Activated CD4-positive, alpha-beta T cell treated with anti-CD3 and anti-CD28 coated beads, Interleukin-2, amount 50 U/mL, for 1 hour (primary cell): ENCODE results near the gene SECISBP2L.
"Not testable (repeated sequence)": the region's sequence is repeated elsewhere in the genome, so short reads cannot be mapped to it uniquely, and the experiment has no call there.

Source experiments
- DNase-seq: peaks from one replicate; pipeline ENCODE4 v3.0.0-alpha.2; 2020

Gene SECISBP2L

GRCh38 chr15:48992545-48992944, 53.7 kb downstream of the SECISBP2L start:
- DNase-seq: no peak

- no peak for DNase-seq
Observed at GRCh38 chr15:48992096-48992495, 54.1 kb downstream of the SECISBP2L start.

GRCh38 chr15:48989170-48989569, 57.1 kb downstream of the SECISBP2L start:
- no peak for DNase-seq

GRCh38 chr15:48987142-48987541, 59.1 kb downstream of the SECISBP2L start:
- no peak for DNase-seq

GRCh38 chr15:48986240-48986639, 60.0 kb downstream of the SECISBP2L start:
- DNase-seq: no peak

GRCh38 chr15:48985516-48985915, 60.7 kb downstream of the SECISBP2L start:
- no peak for DNase-seq

DNA sequence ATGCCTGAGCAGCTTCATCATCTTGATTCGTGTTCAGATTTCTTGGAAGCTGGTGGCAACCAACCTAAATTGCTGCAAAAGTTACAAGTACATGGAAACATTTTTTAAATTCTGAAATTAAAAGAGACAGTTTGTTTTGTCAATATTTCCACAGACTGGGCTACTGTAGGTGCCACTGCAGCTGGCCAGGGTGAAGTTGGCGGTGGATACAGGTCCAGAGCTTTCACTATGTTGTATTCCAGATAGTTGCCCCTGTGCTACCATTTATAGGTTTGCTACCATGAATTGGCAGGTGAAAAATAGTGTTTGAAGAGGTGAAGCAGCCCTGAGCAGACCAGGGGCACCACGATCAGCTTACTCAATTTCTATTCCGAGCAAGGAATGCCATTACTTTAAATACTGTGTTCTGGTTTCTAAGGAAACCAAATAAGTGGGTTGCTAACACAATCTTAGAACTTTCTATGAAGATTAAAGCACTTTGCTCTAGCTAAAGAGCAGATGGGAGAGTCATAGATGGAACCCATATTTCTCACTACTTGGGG, 61.4 kb downstream of the SECISBP2L start:
- DNase-seq: no peak

GRCh38 chr15:48984021-48984710, 62.1 kb downstream of the SECISBP2L start:
- no peak for DNase-seq

- no peak for DNase-seq
Observed at GRCh38 chr15:48983300-48983699, 62.9 kb downstream of the SECISBP2L start.

DNA sequence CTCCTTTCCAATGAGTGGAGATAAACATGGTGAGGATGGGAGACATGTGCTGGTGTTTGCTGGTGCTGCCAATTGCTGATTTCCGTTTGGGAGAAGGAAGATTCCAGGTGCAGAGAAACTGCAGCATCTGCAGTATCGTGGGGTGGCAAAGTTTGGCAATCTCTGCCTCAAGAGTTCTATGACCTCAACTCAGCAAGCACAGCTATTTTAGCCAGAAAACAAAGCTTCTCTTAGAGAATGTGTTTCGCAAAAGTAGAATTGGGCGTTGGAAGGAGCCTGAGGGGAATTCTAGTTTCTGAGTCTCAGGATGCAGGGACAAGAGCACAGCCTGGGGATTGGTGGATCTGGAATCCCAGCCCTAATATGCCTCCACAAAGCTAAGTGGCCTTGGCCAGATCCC, 64.3 kb downstream of the SECISBP2L start:
- no peak for DNase-seq

DNA sequence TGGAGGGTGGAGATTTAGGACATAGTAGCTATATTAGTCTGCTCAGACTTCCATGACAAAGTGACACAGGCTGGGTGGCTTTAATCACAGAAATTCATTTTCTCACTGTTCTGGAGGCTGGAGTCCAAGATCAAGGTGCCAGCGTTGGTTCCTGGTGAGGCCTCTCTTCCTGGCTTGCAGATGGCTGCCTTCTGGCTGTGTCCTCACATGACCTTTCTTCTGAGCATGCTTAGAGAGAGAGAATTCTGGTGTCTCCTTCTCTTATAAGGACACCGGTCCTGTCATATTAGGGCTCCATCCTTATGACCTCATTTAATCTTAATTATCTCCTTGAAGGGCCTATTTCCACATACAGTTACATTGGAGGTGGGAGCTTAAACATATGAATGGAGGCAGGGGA, 67.6 kb downstream of the SECISBP2L start:
- DNase-seq: no peak

- no peak for DNase-seq
Observed at GRCh38 chr15:48976444-48977088, 69.7 kb downstream of the SECISBP2L start.

GRCh38 chr15:48975472-48976419, 70.5 kb downstream of the SECISBP2L start:
- DNase-seq: peak; percentile 64

DNA sequence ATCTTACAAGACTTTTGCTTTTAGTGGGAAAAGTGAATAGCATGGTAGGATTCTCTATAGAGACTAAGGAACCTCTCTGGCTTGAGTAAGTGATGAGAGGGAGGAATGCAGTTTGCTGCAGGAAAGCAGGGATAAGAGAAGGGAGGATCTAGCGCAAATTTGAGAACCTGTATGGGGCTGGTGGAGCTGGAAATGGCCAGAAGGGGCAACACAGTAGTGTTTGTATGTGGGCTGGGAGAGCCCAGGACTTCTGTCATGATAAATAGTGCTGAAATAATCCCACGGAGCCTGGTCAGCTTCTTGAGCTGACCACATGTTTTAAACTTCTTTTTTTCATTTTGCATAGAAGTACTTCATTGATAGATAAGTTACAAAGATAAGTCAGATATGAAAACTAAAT, 71.4 kb downstream of the SECISBP2L start:
- DNase-seq: no peak

DNA sequence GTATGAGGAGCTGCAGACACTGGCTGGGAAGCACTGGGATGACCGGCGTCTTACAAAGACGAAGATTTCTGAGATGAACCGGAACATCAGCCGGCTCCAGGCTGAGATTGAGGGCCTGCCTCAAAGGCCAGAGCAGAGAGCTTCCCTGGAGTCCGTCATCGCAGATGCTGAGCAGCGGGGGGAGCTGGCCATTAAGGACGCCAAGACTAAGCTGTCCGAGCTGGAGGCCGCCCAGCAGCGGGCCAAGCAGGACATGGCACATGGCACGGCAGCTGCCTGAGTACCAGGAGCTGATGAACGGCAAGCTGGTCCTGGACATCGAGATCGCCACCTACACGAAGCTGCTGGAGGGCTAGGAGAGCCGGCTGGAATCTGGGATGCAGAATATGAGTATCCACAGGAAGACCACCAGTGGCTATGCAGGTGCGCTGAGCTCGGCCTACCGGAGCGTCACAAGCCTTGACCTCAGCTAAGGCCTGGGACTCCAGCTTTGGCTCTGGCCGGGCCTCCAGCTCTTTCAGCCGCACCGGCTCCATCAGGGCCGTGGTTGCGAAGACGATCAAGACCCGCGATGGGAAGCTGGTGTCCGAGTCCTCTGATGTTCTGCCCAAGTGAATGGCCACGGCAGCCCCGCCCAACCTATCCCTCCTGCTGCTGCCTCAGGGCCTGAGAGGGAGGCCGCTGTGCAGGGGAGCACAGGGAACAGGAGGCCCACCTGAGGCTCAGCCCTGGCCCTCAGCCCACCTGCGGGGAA, 73.3 kb downstream of the SECISBP2L start:
- DNase-seq: no peak

- not testable (repeated sequence) for DNase-seq
Observed at GRCh38 chr15:48970926-48971325, 75.3 kb downstream of the SECISBP2L start.

- DNase-seq: no peak
Observed at GRCh38 chr15:48968066-48968465, 78.2 kb downstream of the SECISBP2L start.

- no peak for DNase-seq
Observed at GRCh38 chr15:48967336-48967735, 78.9 kb downstream of the SECISBP2L start.

DNA sequence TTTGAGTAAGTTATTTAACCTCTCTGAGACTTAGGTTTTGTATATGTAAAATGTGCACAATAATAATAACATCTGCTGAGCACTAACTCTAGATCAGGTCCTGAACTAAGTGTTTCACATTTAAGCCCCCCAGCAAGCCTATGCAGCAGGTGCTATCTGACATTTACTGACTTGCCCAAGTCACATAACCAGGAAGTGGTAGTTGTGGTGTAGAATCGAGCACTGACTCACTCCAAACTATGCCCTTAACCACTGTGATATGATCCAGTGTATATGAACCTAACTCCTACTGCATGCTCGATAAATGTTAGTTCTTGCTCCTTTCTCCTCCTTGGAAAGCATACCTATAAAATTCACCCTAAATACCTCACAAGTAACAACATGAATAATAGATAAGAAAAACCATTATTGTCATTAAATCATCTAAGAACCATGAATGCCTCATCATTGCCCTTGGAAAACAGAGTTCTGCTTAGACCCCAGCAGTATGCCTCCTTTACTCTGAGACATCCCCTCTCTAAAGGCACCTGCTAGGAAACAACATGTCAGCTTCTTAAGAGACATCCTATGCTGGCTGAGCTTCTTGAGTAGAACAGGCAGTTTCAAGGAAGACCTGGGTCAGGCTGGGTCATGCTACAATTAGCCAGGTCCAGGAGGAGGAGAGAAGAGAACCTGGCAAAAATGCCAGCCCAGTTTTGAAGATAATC, 79.5 kb downstream of the SECISBP2L start:
- DNase-seq: no peak

DNA sequence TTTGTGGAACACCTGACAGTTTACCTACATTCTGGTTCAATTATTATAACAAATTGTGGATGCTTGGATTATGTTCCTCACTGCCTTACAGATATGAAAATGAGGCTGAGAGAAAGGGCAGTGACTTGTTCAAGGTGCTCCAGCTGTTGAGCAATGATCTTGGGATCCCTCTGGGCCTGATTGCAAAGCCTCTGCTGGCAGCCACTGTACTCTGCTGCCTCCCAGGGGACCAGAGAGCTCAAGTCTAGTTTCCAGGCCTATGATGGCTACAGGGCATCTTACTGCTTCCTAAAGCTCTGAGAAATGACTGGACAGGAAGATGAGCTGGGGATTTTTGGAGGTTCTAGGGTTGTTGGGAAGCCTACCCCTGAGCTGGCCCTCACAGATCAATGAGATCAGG, 80.3 kb downstream of the SECISBP2L start:
- no peak for DNase-seq

DNA sequence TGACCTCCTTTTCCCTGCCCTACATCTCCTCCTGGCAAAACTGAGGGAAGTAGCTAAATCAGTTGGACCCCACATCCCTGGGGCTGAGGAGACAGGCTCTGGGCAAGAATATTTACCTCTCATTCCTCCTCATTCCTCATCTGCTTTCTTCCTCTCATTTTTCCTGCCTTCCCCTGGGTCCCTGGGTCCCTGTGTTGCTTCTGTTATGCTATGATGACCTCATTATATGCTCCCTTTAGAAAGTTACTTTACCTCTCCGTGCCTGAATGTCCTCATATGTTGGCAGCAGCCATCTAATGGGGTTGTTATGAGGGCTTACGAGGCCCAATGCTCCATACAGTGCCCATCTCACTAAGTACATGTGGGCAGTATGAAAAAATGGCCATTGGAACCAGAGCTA, 81.3 kb downstream of the SECISBP2L start:
- no peak for DNase-seq
